Smooth muscle cell (in vitro differentiated cells): ENCODE measurements around the gene FBXW8. TPM values are rescaled to one million over a fixed set of nuclear protein-coding genes. Genes with fewer than 3 reads are reported as not detected.
"Not testable (repeated sequence)": the region's sequence is repeated elsewhere in the genome, so short reads cannot be mapped to it uniquely, and the experiment has no call there.

Experiments
- DNase-seq: peaks from one replicate; lab custom pipeline; 2025; ENCODE audit not compliant: unreplicated experiment; lab: John Stamatoyannopoulos, UW
- H2AFZ ChIP-seq: fragments of 200-600 bp; sonication (generic); 2 replicates; pipeline ENCODE4 v1.6.0; 2016; ENCODE audit warnings: antibody characterized with exemption, low read depth, mild to moderate bottlenecking
- H3F3A ChIP-seq: fragments of 200-600 bp; sonication (generic); 2 replicates; pipeline ENCODE4 v1.6.0; 2017; ENCODE audit warnings: antibody characterized with exemption, low read depth
- H3K27ac ChIP-seq: fragments of 200-600 bp; sonication (generic); 2 replicates; pipeline ENCODE4 v1.5.1; 2016; ENCODE audit warnings: low read depth, mild to moderate bottlenecking
- H3K27me3 ChIP-seq: fragments of 200-600 bp; sonication (generic); 2 replicates; pipeline ENCODE4 v1.6.1; 2016; ENCODE audit warnings: low read depth, mild to moderate bottlenecking
- H3K36me3 ChIP-seq: fragments of 200-600 bp; sonication (generic); 2 replicates; pipeline ENCODE4 v1.5.1; 2016; ENCODE audit warnings: low read depth
- H3K4me1 ChIP-seq: fragments of 200-600 bp; sonication (generic); 2 replicates; pipeline ENCODE4 v1.5.1; 2016; ENCODE audit warnings: low read depth
- H3K4me2 ChIP-seq: fragments of 200-600 bp; sonication (generic); 2 replicates; pipeline ENCODE4 v1.6.0; 2016; ENCODE audit warnings: mild to moderate bottlenecking
- H3K4me3 ChIP-seq: fragments of 200-600 bp; sonication (generic); 2 replicates; pipeline ENCODE4 v1.5.1; 2016; ENCODE audit warnings: mild to moderate bottlenecking
- H3K79me2 ChIP-seq: fragments of 200-600 bp; sonication (generic); 2 replicates; pipeline ENCODE4 v1.6.0; 2016; ENCODE audit warnings: low read depth, mild to moderate bottlenecking
- H3K9ac ChIP-seq: fragments of 200-600 bp; sonication (generic); 2 replicates; pipeline ENCODE4 v1.6.0; 2016; ENCODE audit warnings: low read depth
- H3K9me3 ChIP-seq: fragments of 200-600 bp; sonication (generic); replicated peaks from 2 replicates; pipeline ENCODE4 v1.5.1; 2016; ENCODE audit warnings: low read depth
- H4K20me1 ChIP-seq: fragments of 200-600 bp; sonication (generic); 2 replicates; pipeline ENCODE4 v1.6.0; 2016; ENCODE audit warnings: low read depth
- WGBS: methylation state at CpG from one replicate; pipeline ENCODE4 v1.1.7; 2016; ENCODE audit warnings: low lambda C conversion rate; 5-methylcytosine and 5-hydroxymethylcytosine counted together
- polyA plus RNA-seq: library from polyadenylated mRNA; unstranded; fragments of >200 nt; fragmentation: Nextera tagmentation; extraction: Ambion mirVana; gene quantifications from 2 replicates; pipeline ENCODE4 v1.2.1, GENCODE V29; 2016
- total RNA-seq: library from RNA; depleted of rRNA; stranded (reverse); fragments of >200 nt; gene quantifications from 2 replicates; pipeline ENCODE4 v1.2.3, GENCODE V29; 2014
- TF ChIP-seq, protein P1 (sequence below): fragments of 200-600 bp; sonication (generic); IDR thresholded peaks from 2 replicates; pipeline ENCODE4 v1.5.1; 2017; ENCODE audit warnings: borderline replicate concordance, mild to moderate bottlenecking, antibody characterized with exemption; ENCODE audit not compliant: insufficient read depth, poor library complexity, severe bottlenecking

The FBXW8 gene
- total and polyA plus RNA-seq, 2 experiments from 2014 or later, result 16.9 to 18.3 TPM

DNA sequence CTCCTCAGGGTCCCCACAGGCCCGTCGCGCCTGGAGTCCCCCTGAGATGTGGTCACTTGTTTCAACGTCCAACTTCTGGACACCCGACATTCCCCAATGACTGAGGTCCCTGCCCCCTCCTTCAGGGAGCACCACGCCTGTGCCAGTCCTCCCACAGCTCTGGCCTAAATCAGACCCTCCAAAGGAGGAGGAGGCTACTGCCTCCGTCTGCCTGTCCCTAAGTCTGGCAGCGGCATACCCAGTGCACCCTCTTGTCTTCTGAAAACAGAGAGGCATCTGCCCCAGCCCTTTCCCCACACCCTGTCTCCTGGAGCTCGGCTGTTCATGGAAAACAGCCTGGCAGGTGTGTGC is 142.3 kb downstream of the FBXW8 start:
- TF ChIP-seq, protein P1, sequence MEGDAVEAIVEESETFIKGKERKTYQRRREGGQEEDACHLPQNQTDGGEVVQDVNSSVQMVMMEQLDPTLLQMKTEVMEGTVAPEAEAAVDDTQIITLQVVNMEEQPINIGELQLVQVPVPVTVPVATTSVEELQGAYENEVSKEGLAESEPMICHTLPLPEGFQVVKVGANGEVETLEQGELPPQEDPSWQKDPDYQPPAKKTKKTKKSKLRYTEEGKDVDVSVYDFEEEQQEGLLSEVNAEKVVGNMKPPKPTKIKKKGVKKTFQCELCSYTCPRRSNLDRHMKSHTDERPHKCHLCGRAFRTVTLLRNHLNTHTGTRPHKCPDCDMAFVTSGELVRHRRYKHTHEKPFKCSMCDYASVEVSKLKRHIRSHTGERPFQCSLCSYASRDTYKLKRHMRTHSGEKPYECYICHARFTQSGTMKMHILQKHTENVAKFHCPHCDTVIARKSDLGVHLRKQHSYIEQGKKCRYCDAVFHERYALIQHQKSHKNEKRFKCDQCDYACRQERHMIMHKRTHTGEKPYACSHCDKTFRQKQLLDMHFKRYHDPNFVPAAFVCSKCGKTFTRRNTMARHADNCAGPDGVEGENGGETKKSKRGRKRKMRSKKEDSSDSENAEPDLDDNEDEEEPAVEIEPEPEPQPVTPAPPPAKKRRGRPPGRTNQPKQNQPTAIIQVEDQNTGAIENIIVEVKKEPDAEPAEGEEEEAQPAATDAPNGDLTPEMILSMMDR, result no peak
- H3K9me3 ChIP-seq, result no peaks in the 10 kb centered on the region
- no peak overlapping the region for H2AFZ ChIP-seq
- H3K9ac ChIP-seq, result no peak overlapping the region
- no peak overlapping the region for H3K27ac ChIP-seq
- no peaks in the 10 kb centered on the region for H3K27me3 ChIP-seq
- H3K4me1 ChIP-seq, result peaks cover 20% of the 10 kb centered on the region
- H3F3A ChIP-seq, result no peaks in the 10 kb centered on the region
- H3K36me3 ChIP-seq, result no peaks in the 10 kb centered on the region
- H3K79me2 ChIP-seq, result no peaks in the 10 kb centered on the region
- H3K4me3 ChIP-seq, result no peak overlapping the region
- no peak for DNase-seq
- no peak overlapping the region for H3K4me2 ChIP-seq
- 74% methylated on average over 9 of the region's 9 CpGs for WGBS
- H4K20me1 ChIP-seq, result no peaks in the 10 kb centered on the region

DNA sequence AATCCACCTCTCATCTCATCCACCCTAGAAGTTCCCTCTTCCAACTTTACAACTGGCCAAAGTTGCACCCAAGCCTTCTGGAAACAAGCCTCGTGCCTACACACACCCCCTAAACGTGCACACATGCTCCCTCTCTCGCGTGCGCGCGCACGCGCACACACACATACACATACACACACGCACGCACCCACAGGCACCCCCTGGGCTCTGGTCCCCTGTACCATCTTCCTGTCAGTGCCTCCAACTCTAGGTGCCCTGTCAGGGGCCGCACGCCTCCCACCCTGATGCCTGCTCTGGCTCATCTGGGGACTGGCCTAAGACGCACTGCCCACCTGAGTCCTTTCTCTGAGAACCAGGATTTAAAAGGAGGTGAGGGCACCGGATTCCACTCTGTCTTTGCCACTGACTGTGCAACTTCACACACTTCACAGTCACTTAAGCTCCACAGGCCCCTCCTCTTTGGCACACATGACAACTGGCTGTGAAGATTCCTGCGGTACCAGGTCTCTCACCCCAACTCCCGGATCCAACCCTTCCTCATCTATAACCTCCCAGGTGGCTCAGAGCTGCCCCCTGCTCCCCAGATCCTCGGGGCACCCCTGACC is 142.9 kb downstream of the FBXW8 start:
- TF ChIP-seq, protein P1, result no peak
- Histone ChIP-seq H3K27ac (no peak overlapping the region), H3K9me3 (no peaks in the 10 kb centered on the region), H3K4me2 (no peak overlapping the region), H3K79me2 (no peaks in the 10 kb centered on the region), H3K4me3 (no peak overlapping the region), H3F3A (no peaks in the 10 kb centered on the region), H3K27me3 (no peaks in the 10 kb centered on the region), H2AFZ (no peak overlapping the region), H3K36me3 (no peaks in the 10 kb centered on the region), H3K4me1 (peaks cover 20% of the 10 kb centered on the region), H3K9ac (no peak overlapping the region), H4K20me1 (no peaks in the 10 kb centered on the region)
- DNase-seq, result no peak
- WGBS, result 95% methylated on average over 17 of the region's 18 CpGs

DNA sequence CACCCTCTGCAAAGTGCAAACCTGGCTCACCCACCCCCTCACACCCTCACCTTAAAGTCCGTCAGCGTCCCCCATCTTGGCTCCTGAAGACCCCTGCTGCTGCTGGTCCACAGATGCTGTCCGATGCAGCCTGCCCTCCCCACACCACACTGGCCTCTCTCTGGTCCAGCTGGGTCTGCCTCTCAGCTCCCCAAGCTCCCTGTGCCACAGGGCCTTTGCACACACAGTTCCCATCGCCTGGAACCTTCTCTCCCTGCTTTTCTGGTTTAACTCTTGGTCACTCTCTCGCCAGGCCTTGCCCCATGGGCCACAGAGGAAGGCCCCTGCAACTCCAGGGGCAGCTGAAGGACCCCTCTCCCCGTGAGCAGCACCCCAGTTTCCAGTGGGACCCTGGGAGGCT is 143.5 kb downstream of the FBXW8 start:
- H3K4me1 ChIP-seq, result peaks cover 20% of the 10 kb centered on the region
- TF ChIP-seq, protein P1, result no peak
- H3F3A ChIP-seq, result no peaks in the 10 kb centered on the region
- H3K27ac ChIP-seq, result no peak overlapping the region
- H3K36me3 ChIP-seq, result no peaks in the 10 kb centered on the region
- DNase-seq, result no peak
- no peak overlapping the region for H2AFZ ChIP-seq
- no peak overlapping the region for H3K4me3 ChIP-seq
- no peaks in the 10 kb centered on the region for H3K79me2 ChIP-seq
- 89% methylated on average over 6 of the region's 6 CpGs for WGBS
- H3K27me3 ChIP-seq, result no peaks in the 10 kb centered on the region
- H3K9me3 ChIP-seq, result no peaks in the 10 kb centered on the region
- H3K4me2 ChIP-seq, result no peak overlapping the region
- H3K9ac ChIP-seq, result no peak overlapping the region
- no peaks in the 10 kb centered on the region for H4K20me1 ChIP-seq

DNA sequence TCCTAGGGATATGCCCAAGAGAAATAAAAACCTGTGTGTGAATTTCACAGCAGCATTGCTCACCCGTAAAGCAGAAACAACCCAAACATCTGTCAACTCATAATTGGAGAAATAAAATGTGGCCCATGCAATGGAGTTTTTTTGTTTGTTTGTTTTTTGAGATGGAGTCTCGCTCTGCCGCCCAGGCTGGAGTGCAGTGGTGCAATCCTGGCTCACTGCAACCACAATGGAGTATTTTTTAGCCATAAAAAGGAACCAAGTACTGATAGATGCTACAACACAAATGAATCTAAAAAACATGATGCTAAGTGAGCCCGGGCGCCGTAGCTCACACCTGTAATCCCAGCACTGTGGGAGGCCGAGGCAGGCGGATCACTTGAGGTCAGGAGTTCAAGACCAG is 146.9 kb downstream of the FBXW8 start:
- not testable (repeated sequence) for H3K9me3 ChIP-seq, H3K4me2 ChIP-seq, H4K20me1 ChIP-seq, H3K27ac ChIP-seq, H3K36me3 ChIP-seq, H3K4me3 ChIP-seq, H3K9ac ChIP-seq, DNase-seq, H2AFZ ChIP-seq, H3F3A ChIP-seq, H3K27me3 ChIP-seq, H3K79me2 ChIP-seq
- peaks cover 10% of the 10 kb centered on the region for H3K4me1 ChIP-seq
- WGBS, result 96% methylated on average over 8 of the region's 8 CpGs
